NB4 (cell line): Measurements from ENCODE around the gene LRP11.

Experiments
- MYC ChIP-seq: IDR thresholded peaks from 2 replicates; pipeline ENCODE4 v1.6.1; 2011; ENCODE audit warnings: low read depth, low read length
- POLR2A ChIP-seq: IDR thresholded peaks from 2 replicates; pipeline ENCODE4 v1.6.1; 2011; ENCODE audit warnings: mild to moderate bottlenecking; ENCODE audit not compliant: insufficient read length; ENCODE audit errors: extremely low read depth
- TF ChIP-seq, protein P1 (sequence below): IDR thresholded peaks from one replicate; pipeline ENCODE4 v1.5.1; 2012; ENCODE audit warnings: low read depth, low read length
- TF ChIP-seq, protein P2 (sequence below): IDR thresholded peaks from 2 replicates; pipeline ENCODE4 v1.6.1; 2011; ENCODE audit warnings: low read depth, low read length

DNA sequence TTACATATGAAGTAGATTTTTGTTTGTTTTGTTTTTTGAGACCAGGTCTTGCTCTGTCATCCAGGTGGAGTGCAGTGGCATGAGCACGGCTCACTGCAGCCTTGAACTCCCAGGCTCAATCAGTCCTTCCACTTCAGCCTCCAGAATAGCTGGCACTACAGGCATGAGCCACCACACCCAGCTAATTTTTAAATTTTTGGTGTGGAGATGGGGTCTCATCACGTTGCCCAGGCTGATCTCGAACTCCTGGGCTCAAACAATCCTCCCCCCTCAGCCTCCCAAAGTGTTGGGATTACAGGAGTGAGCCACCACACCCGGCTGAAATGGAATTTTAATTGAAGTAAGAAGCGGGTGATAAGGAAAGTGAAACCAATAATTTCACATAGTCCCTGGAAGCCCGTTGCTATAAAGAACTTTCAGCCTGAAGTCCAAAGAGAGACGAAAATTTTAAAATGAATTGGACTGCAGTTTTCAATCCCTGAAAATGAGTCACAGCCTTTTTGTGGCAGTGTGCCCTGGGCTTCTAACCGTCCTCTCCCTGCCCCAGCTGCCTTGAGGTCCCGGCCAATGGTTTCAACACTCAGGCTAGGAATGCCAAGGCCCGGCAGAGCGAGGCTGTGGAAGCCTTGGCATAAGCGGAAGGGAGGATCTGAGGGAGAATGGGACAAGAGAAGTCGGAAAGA, 33.0 kb upstream of the LRP11 start:
- TF ChIP-seq, protein P1, sequence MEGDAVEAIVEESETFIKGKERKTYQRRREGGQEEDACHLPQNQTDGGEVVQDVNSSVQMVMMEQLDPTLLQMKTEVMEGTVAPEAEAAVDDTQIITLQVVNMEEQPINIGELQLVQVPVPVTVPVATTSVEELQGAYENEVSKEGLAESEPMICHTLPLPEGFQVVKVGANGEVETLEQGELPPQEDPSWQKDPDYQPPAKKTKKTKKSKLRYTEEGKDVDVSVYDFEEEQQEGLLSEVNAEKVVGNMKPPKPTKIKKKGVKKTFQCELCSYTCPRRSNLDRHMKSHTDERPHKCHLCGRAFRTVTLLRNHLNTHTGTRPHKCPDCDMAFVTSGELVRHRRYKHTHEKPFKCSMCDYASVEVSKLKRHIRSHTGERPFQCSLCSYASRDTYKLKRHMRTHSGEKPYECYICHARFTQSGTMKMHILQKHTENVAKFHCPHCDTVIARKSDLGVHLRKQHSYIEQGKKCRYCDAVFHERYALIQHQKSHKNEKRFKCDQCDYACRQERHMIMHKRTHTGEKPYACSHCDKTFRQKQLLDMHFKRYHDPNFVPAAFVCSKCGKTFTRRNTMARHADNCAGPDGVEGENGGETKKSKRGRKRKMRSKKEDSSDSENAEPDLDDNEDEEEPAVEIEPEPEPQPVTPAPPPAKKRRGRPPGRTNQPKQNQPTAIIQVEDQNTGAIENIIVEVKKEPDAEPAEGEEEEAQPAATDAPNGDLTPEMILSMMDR, result no peak
- TF ChIP-seq, protein P2, sequence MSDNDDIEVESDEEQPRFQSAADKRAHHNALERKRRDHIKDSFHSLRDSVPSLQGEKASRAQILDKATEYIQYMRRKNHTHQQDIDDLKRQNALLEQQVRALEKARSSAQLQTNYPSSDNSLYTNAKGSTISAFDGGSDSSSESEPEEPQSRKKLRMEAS, result no peak
- TF ChIP-seq POLR2A, result no peak
- TF ChIP-seq MYC, result no peak
